ENCODE measurements around the gene CA5B. TPM values are rescaled to one million over a fixed set of nuclear protein-coding genes. Genes with fewer than 3 reads are reported as not detected.
"Not testable (repeated sequence)": the region's sequence is repeated elsewhere in the genome, so short reads cannot be mapped to it uniquely, and the experiment has no call there.

Gene CA5B
- total RNA-seq, 1 donor, result 15.5 TPM

DNA sequence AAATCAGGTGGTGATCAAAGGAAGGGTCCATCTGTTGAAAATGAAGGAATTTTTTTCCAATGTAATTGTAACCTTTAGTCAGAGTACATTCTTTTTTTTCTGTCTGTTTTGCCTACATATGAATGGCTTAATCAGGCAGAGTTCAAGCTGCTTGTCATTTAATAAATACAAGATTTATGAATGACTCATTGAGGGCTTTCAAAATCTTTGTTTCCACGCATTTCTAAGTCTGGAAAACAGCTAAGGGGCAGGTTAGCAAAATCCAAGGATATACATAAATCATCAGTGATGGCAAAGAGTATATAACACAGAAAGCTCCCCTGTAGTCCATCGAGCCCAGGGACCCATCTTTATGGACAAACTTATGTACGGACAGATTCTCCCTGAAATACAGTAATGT lies 1.8 kb downstream of the CA5B start:
- TF ChIP-seq, protein P1, sequence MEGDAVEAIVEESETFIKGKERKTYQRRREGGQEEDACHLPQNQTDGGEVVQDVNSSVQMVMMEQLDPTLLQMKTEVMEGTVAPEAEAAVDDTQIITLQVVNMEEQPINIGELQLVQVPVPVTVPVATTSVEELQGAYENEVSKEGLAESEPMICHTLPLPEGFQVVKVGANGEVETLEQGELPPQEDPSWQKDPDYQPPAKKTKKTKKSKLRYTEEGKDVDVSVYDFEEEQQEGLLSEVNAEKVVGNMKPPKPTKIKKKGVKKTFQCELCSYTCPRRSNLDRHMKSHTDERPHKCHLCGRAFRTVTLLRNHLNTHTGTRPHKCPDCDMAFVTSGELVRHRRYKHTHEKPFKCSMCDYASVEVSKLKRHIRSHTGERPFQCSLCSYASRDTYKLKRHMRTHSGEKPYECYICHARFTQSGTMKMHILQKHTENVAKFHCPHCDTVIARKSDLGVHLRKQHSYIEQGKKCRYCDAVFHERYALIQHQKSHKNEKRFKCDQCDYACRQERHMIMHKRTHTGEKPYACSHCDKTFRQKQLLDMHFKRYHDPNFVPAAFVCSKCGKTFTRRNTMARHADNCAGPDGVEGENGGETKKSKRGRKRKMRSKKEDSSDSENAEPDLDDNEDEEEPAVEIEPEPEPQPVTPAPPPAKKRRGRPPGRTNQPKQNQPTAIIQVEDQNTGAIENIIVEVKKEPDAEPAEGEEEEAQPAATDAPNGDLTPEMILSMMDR (IDR thresholded peaks at IDR 0.05; ENCODE audit: insufficient read depth, low read depth, low read length), result no peak
- peak; percentile 55 for DNase-seq (ENCODE audit: low read depth)
- no peak overlapping the region for H3K4me3 ChIP-seq (ENCODE audit: low read depth, low read length)

- no peak overlapping the region for H3K4me3 ChIP-seq (ENCODE audit: low read depth, low read length)
- TF ChIP-seq, protein P1 (IDR thresholded peaks at IDR 0.05; ENCODE audit: insufficient read depth, low read depth, low read length), result no peak
- no peak for DNase-seq (ENCODE audit: low read depth)
Observed at GRCh38 chrX:15744181-15744867, 6.3 kb downstream of the CA5B start.

DNA sequence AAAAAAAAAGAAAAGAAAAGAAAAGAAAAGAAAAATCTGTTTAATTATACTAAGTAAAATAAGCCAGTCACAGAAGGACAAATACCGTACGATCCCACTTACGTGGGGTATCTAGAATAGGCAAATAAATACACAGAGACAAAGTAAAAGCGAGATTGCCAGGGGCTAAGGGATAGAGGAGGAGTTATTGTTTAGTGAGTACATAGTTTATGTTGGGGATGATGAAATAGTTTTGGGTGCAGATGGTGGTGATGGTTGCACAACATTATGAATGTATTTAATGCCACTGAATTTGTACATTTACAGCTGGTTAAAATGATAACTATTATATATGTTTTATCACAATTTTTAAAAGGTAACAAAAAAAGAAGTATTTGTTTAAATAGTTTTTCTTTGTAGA lies 7.1 kb downstream of the CA5B start:
- peak; percentile 79 for DNase-seq (ENCODE audit: low read depth)
- TF ChIP-seq, protein P1 (IDR thresholded peaks at IDR 0.05; ENCODE audit: insufficient read depth, low read depth, low read length), result no peak
- no peak overlapping the region for H3K4me3 ChIP-seq (ENCODE audit: low read depth, low read length)

GRCh38 chrX:15746651-15747050 lies 8.6 kb downstream of the CA5B start:
- not testable (repeated sequence) for H3K4me3 ChIP-seq (ENCODE audit: low read depth, low read length); DNase-seq (ENCODE audit: low read depth)

DNA sequence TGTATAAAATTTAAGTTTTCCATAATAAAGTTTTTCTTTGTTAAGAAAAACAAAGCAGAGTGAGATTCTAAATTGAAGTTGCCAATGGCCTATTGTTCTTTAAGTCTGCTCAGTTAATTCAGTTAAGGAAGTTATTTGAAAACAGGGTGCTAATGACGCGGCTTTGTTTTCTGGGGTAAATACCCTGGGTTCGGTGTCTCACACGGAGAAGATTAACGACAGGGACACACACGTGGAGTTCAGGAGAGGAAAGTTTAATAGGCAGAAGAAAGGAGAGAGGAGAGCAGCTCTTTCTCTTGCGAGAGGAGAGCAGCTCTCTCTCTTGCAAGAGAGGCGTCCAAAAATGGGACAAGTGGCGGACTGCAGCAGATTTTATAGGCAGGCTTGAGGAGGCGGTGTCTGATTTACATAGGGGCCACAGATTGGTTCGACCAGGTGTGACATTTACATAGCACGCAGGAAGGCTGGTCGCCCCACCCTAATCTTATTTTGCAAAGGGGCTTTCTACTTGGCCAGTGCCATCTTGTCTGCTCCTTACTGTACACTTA lies 9.6 kb downstream of the CA5B start:
- TF ChIP-seq, protein P1 (IDR thresholded peaks at IDR 0.05; ENCODE audit: insufficient read depth, low read depth, low read length), result no peak
- H3K4me3 ChIP-seq (ENCODE audit: low read depth, low read length), result no peak overlapping the region
- no peak for DNase-seq (ENCODE audit: low read depth)

DNA sequence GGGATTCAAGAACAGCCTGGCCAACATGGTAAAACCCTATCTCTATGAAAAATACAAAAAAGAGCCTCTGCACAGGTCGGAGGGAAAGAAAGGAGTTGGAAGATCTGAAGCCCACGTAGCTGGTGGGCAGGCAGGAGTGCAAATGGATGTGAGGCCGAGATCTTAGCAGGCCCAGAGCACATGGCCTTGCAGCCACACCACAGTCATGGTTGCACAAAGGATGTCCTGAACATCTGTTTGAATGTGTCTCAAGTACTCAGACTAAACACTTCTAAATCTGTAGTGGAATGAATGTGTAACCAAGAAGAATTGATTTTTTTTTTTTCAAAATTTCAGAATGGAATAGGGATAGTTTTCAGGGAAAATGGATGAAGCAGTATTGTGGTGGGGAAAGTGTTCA lies 10.8 kb downstream of the CA5B start:
- DNase-seq (ENCODE audit: low read depth), result no peak

More for the DNA sequence above, 10.8 kb downstream of the CA5B start:
- TF ChIP-seq, protein P1 (IDR thresholded peaks at IDR 0.05; ENCODE audit: insufficient read depth, low read depth, low read length), result no peak
- no peak overlapping the region for H3K4me3 ChIP-seq (ENCODE audit: low read depth, low read length)

Measured in fibroblast of villous mesenchyme (primary cell).